DOHH2 (cell line): ENCODE results near the gene ABHD4.

Source experiments
- EZH2phosphoT487 ChIP-seq: fragments of 200-600 bp; sonication (generic); IDR thresholded peaks from 2 replicates; pipeline ENCODE4 v1.6.1; 2017; ENCODE audit warnings: borderline replicate concordance, mild to moderate bottlenecking, antibody characterized with exemption, low read length, moderate library complexity, mixed read lengths
- TF ChIP-seq, protein P1 (sequence below): fragments of 200-600 bp; sonication (generic); IDR thresholded peaks from one replicate; pipeline ENCODE4 v1.5.1; 2014; ENCODE audit warnings: antibody characterized with exemption, mild to moderate bottlenecking, low read depth, low read length; ENCODE audit not compliant: poor library complexity, severe bottlenecking

DNA sequence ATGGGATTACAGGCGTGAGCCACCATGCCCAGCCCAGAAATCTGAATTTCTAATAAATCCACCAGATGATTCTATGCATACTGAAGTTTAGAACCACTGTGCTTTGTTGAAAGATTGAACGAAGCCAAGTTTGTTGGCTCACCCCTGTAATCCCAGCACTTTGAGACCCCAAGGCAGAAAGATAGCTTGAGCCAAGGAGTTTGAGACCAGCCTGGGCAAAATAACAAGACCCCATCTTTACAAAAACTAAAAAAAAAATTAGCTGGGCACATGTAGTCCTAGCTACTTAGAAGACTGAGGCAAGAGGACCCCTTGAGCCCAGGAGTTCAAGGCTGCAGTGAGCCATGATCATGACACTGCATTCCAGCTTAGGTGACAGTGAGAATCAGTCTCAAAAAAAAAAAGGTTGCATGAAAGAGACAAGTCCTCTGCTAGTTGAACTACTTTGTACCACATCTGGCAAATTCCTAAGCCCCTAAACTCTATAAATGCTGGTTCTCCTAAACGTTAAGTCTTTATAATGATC, 1.7 kb upstream of the ABHD4 start:
- TF ChIP-seq, protein P1, sequence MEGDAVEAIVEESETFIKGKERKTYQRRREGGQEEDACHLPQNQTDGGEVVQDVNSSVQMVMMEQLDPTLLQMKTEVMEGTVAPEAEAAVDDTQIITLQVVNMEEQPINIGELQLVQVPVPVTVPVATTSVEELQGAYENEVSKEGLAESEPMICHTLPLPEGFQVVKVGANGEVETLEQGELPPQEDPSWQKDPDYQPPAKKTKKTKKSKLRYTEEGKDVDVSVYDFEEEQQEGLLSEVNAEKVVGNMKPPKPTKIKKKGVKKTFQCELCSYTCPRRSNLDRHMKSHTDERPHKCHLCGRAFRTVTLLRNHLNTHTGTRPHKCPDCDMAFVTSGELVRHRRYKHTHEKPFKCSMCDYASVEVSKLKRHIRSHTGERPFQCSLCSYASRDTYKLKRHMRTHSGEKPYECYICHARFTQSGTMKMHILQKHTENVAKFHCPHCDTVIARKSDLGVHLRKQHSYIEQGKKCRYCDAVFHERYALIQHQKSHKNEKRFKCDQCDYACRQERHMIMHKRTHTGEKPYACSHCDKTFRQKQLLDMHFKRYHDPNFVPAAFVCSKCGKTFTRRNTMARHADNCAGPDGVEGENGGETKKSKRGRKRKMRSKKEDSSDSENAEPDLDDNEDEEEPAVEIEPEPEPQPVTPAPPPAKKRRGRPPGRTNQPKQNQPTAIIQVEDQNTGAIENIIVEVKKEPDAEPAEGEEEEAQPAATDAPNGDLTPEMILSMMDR, result no peak
- TF ChIP-seq EZH2phosphoT487, result no peak
